SH-SY5Y (cell line): Measurements from ENCODE around the gene TBRG1.

Source experiments
- GATA2 ChIP-seq: IDR thresholded peaks from 2 replicates; pipeline ENCODE4 v1.6.1; 2011; ENCODE audit warnings: mild to moderate bottlenecking, low read depth, low read length
- GATA3 ChIP-seq: IDR thresholded peaks from 2 replicates; pipeline ENCODE4 v1.6.1; 2011; ENCODE audit warnings: low read depth, mild to moderate bottlenecking, low read length, moderate library complexity

DNA sequence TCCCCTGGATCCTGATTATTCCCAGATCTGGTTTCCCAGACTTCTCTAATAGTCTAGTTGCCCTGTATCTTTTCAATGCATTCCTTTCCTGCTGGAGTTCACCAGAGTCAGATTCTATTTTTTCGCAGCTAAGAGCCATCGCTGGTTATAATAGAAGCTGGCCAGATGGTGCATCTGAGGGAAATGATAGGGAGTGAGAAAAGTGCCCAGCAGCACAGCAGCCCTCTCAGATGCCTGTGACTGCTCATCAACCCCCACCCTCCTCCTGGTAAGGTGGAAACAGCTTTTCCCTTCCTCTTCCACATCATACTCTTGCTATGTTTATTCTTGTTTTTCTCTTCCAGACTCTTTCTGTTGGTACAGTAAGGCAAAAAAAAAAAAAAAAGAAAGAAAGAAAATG, 40.1 kb upstream of the TBRG1 start:
- no peak for TF ChIP-seq GATA2
- no peak for TF ChIP-seq GATA3
